ENCODE results near the gene UBAP1L. TPM values are rescaled to one million over a fixed set of nuclear protein-coding genes. Genes with fewer than 3 reads are reported as not detected.
"Not testable (repeated sequence)": the region's sequence is repeated elsewhere in the genome, so short reads cannot be mapped to it uniquely, and the experiment has no call there.

The UBAP1L gene
- total RNA-seq, 2 donors from 2014 or later = 7.8 to 8.4 TPM

GRCh38 chr15:65052956-65053355 is 62.0 kb downstream of the UBAP1L start:
- Mint-ChIP-seq H3K27ac (no peak overlapping the region), H3K27me3 (peaks cover 18% of the 10 kb centered on the region), H3K36me3 (ENCODE audit: low read depth) (peaks cover 2% of the 10 kb centered on the region), H3K4me3 (no peak overlapping the region), H3K4me1 (peaks cover 8% of the 10 kb centered on the region)
- ATAC-seq = no peak
- no peak for DNase-seq
- no peaks in the 10 kb centered on the region for H3K9me3 ChIP-seq (ENCODE audit: control insufficient read depth, low read length, poor library complexity, severe bottlenecking)

GRCh38 chr15:65051266-65051665 is 63.7 kb downstream of the UBAP1L start:
- no peak for DNase-seq
- Mint-ChIP-seq H3K27ac (no peak overlapping the region), H3K4me1 (peaks cover 8% of the 10 kb centered on the region), H3K27me3 (peaks cover 22% of the 10 kb centered on the region), H3K4me3 (no peak overlapping the region), H3K36me3 (ENCODE audit: low read depth) (peaks cover 2% of the 10 kb centered on the region)
- no peaks in the 10 kb centered on the region for H3K9me3 ChIP-seq (ENCODE audit: control insufficient read depth, low read length, poor library complexity, severe bottlenecking)
- no peak for ATAC-seq

- Mint-ChIP-seq H3K4me3 (peak overlapping the region; percentile 66), H3K36me3 (ENCODE audit: low read depth) (no peaks in the 10 kb centered on the region), H3K27me3 (peaks cover 17% of the 10 kb centered on the region), H3K27ac (peak overlapping the region; percentile 77), H3K4me1 (peaks cover 8% of the 10 kb centered on the region)
- no peaks in the 10 kb centered on the region for H3K9me3 ChIP-seq (ENCODE audit: control insufficient read depth, low read length, poor library complexity, severe bottlenecking)
- no peak for ATAC-seq
- DNase-seq = no peak
Observed at GRCh38 chr15:65050270-65050669, 64.7 kb downstream of the UBAP1L start.

GRCh38 chr15:65049418-65049840 is 65.6 kb downstream of the UBAP1L start:
- peak overlapping the region; percentile 77 for H3K27ac Mint-ChIP-seq
- ATAC-seq = peak; percentile 100
- DNase-seq = peak; percentile 72 to 79 (median 75)

GRCh38 chr15:65048241-65048640 is 66.8 kb downstream of the UBAP1L start:
- no peaks in the 10 kb centered on the region for H3K9me3 ChIP-seq (ENCODE audit: control insufficient read depth, low read length, poor library complexity, severe bottlenecking)
- Mint-ChIP-seq H3K36me3 (ENCODE audit: low read depth) (peaks cover 1% of the 10 kb centered on the region), H3K27me3 (peaks cover 30% of the 10 kb centered on the region), H3K4me3 (no peak overlapping the region), H3K27ac (no peak overlapping the region), H3K4me1 (peaks cover 8% of the 10 kb centered on the region)
- ATAC-seq (no peak), DNase-seq (no peak)

More at GRCh38 chr15:65049418-65049840, 65.6 kb downstream of the UBAP1L start:
- Mint-ChIP-seq H3K27me3 (peaks cover 20% of the 10 kb centered on the region), H3K4me3 (peak overlapping the region; percentile 72), H3K4me1 (peaks cover 8% of the 10 kb centered on the region), H3K36me3 (ENCODE audit: low read depth) (no peaks in the 10 kb centered on the region)
- no peaks in the 10 kb centered on the region for H3K9me3 ChIP-seq (ENCODE audit: control insufficient read depth, low read length, poor library complexity, severe bottlenecking)

- Mint-ChIP-seq H3K4me3 (no peak within 1 kb of the TSS), H3K27ac (no peak within 1 kb of the TSS), H3K27me3 (peaks cover 43% of the 10 kb centered on the region), H3K36me3 (ENCODE audit: low read depth) (peaks cover 3% of the 10 kb centered on the region), H3K4me1 (peaks cover 5% of the 10 kb centered on the region)
- DNase-seq = no peak
- no peak for ATAC-seq
- no peaks in the 10 kb centered on the region for H3K9me3 ChIP-seq (ENCODE audit: control insufficient read depth, low read length, poor library complexity, severe bottlenecking)
Observed at GRCh38 chr15:65044724-65045481, 70.1 kb downstream of the UBAP1L start, which contains the start of gene SLC51B. Gene SLC51B, plus strand, starts transcription at chr15:65045387. Its CDS starts 4,618 bp downstream, at chr15:65050005.

- ATAC-seq; H3K9me3 ChIP-seq (ENCODE audit: control insufficient read depth, low read length, poor library complexity, severe bottlenecking); H3K4me3 Mint-ChIP-seq; H3K27ac Mint-ChIP-seq; DNase-seq; H3K4me1 Mint-ChIP-seq; H3K36me3 Mint-ChIP-seq (ENCODE audit: low read depth): not testable (repeated sequence)
- H3K27me3 Mint-ChIP-seq = peaks cover 38% of the 10 kb centered on the region
Observed at GRCh38 chr15:65044218-65044617, 70.8 kb downstream of the UBAP1L start.

GRCh38 chr15:65042776-65043327 is 72.1 kb downstream of the UBAP1L start:
- Mint-ChIP-seq H3K36me3 (ENCODE audit: low read depth) (peaks cover 3% of the 10 kb centered on the region), H3K4me1 (no peaks in the 10 kb centered on the region), H3K4me3 (no peak overlapping the region)

More at GRCh38 chr15:65042776-65043327, 72.1 kb downstream of the UBAP1L start:
- DNase-seq (no peak), ATAC-seq (no peak)
- peaks cover 37% of the 10 kb centered on the region for H3K27me3 Mint-ChIP-seq
- H3K27ac Mint-ChIP-seq = no peak overlapping the region
- no peaks in the 10 kb centered on the region for H3K9me3 ChIP-seq (ENCODE audit: control insufficient read depth, low read length, poor library complexity, severe bottlenecking)

Other genes with a start within 250 kb of the UBAP1L start
- gene ANKDD1A, start 203.3 kb downstream of the UBAP1L start, total RNA-seq = 1 to 10 TPM; 3.0 to 8.9 TPM
- gene SPG21, start 125.3 kb downstream of the UBAP1L start, total RNA-seq = 10 to 100 TPM; 42.4 to 48.6 TPM
- gene MTFMT, start 85.6 kb downstream of the UBAP1L start, total RNA-seq = 1 to 10 TPM; 8.6 to 9.1 TPM
- gene SLC51B, start 69.8 kb downstream of the UBAP1L start, total RNA-seq = not detected
- gene RASL12, start 47.2 kb downstream of the UBAP1L start, total RNA-seq = not detected
- not detected for gene KBTBD13, start 38.5 kb downstream of the UBAP1L start, total RNA-seq
- 10 to 100 TPM; 20.3 to 23.4 TPM for gene PDCD7, start 18.6 kb upstream of the UBAP1L start, total RNA-seq
- gene CLPX, start 70.1 kb upstream of the UBAP1L start, total RNA-seq = 10 to 100 TPM; 30.8 to 35.0 TPM
- under 1 TPM; 0.22 to 0.26 TPM for gene CILP, start 96.3 kb upstream of the UBAP1L start, total RNA-seq
- gene PARP16, start 171.7 kb upstream of the UBAP1L start, total RNA-seq = 10 to 100 TPM; 11.5 to 13.8 TPM
- gene RNU5A-1, start 180.9 kb upstream of the UBAP1L start, total RNA-seq = not detected
- gene RNU5B-1, start 189.5 kb upstream of the UBAP1L start, total RNA-seq = not detected

Measured in T-helper 17 cell (primary cell).